WTC11 (cell line): ENCODE results near the gene NCLN. TPM values are rescaled to one million over a fixed set of nuclear protein-coding genes. Genes with fewer than 3 reads are reported as not detected.

Source experiments
- ATAC-seq: fragments of 200-7000 bp; cut with Tn5 transposase; 2 replicates; pipeline ENCODE4 v1.10.0; 2021; ENCODE audit warnings: mild to moderate bottlenecking, moderate library complexity
- CTCF ChIA-PET: fragments of 300-600 bp; sonication (Branson Sonifier 250); formaldehyde crosslinking; loops from one replicate; lab custom pipeline; 2021; ENCODE audit warnings: antibody characterized with exemption; lab: Charles Lee
- POLR2A ChIA-PET: fragments of 350-600 bp; sonication (Branson Sonifier 250); formaldehyde crosslinking; loops from one replicate; lab custom pipeline; 2021; ENCODE audit warnings: antibody characterized with exemption; lab: Charles Lee
- DNase-seq: peaks from one replicate; pipeline ENCODE4 v3.0.0; 2021; ENCODE audit warnings: low spot score
- H3K27ac Mint-ChIP-seq: 2 replicates; pipeline ENCODE4 v1.8.0; 2021; ENCODE audit warnings: mixed read lengths
- H3K27me3 Mint-ChIP-seq: 2 replicates; pipeline ENCODE4 v1.8.0; 2021; ENCODE audit warnings: low read depth, mild to moderate bottlenecking, moderate library complexity, mixed read lengths
- H3K36me3 Mint-ChIP-seq: 2 replicates; pipeline ENCODE4 v1.8.0; 2021; ENCODE audit warnings: mixed read lengths
- H3K4me1 Mint-ChIP-seq: 2 replicates; pipeline ENCODE4 v1.8.0; 2022; ENCODE audit warnings: mixed read lengths
- H3K4me3 Mint-ChIP-seq: 2 replicates; pipeline ENCODE4 v1.8.0; 2021; ENCODE audit warnings: mild to moderate bottlenecking, moderate library complexity, mixed read lengths
- H3K9me3 Mint-ChIP-seq: 2 replicates; pipeline ENCODE4 v1.8.0; 2021; ENCODE audit warnings: mixed read lengths
- AR ChIP-seq: fragments of 250-450 bp; sonication (Bioruptor Pico); IDR thresholded peaks from 2 replicates; pipeline ENCODE4 v1.9.0; 2021; ENCODE audit warnings: mild to moderate bottlenecking
- CDX4 ChIP-seq: fragments of 250-450 bp; sonication (Bioruptor Pico); IDR thresholded peaks from 2 replicates; pipeline ENCODE4 v1.9.0; 2021; ENCODE audit warnings: moderate library complexity, mild to moderate bottlenecking, inconsistent platforms, borderline replicate concordance
- CTCF ChIP-seq: fragments of 200-600 bp; IDR thresholded peaks from 2 replicates; pipeline ENCODE4 v1.8.0; 2022; ENCODE audit warnings: antibody characterized with exemption
- E2F5 ChIP-seq: sonication (generic); formaldehyde crosslinking; IDR thresholded peaks from 2 replicates; pipeline ENCODE4 v1.8.1; 2022; ENCODE audit warnings: mild to moderate bottlenecking, moderate library complexity, missing genetic modification reagents
- FOXJ3 ChIP-seq: sonication (generic); formaldehyde crosslinking; IDR thresholded peaks from 2 replicates; pipeline ENCODE4 v1.9.0; 2021; ENCODE audit warnings: missing genetic modification reagents, mild to moderate bottlenecking, borderline replicate concordance
- FOXK1 ChIP-seq: sonication (generic); formaldehyde crosslinking; IDR thresholded peaks from 2 replicates; pipeline ENCODE4 v1.8.0; 2022; ENCODE audit warnings: mild to moderate bottlenecking, moderate library complexity, missing genetic modification reagents
- FOXP4 ChIP-seq: sonication (generic); formaldehyde crosslinking; IDR thresholded peaks from 2 replicates; pipeline ENCODE4 v1.8.0; 2022; ENCODE audit warnings: mild to moderate bottlenecking, missing genetic modification reagents
- GABPB1 ChIP-seq: sonication (generic); formaldehyde crosslinking; IDR thresholded peaks from 2 replicates; pipeline ENCODE4 v1.8.1; 2023; ENCODE audit warnings: mild to moderate bottlenecking, missing genetic modification reagents
- HMGA2 ChIP-seq: fragments of 250-450 bp; sonication (Bioruptor Pico); IDR thresholded peaks from 2 replicates; pipeline ENCODE4 v1.4.0; 2021; ENCODE audit warnings: mild to moderate bottlenecking, moderate library complexity
- JUN ChIP-seq: sonication (generic); formaldehyde crosslinking; IDR thresholded peaks from 2 replicates; pipeline ENCODE4 v1.8.0; 2023; ENCODE audit warnings: mild to moderate bottlenecking, missing genetic modification reagents
- MLX ChIP-seq: sonication (generic); formaldehyde crosslinking; IDR thresholded peaks from 2 replicates; pipeline ENCODE4 v1.8.1; 2023; ENCODE audit warnings: mild to moderate bottlenecking, missing genetic modification reagents, moderate library complexity
- NFE2L1 ChIP-seq: sonication (generic); formaldehyde crosslinking; IDR thresholded peaks from 2 replicates; pipeline ENCODE4 v1.8.1; 2023; ENCODE audit warnings: missing genetic modification reagents
- NR3C1 ChIP-seq: sonication (generic); formaldehyde crosslinking; conservative IDR thresholded peaks from 2 replicates; pipeline ENCODE4 v1.8.1; 2023; ENCODE audit warnings: low read depth, mild to moderate bottlenecking, missing genetic modification reagents
- OVOL2 ChIP-seq: fragments of 250-450 bp; sonication (Bioruptor Pico); IDR thresholded peaks from 2 replicates; pipeline ENCODE4 v1.9.0; 2021; ENCODE audit warnings: mild to moderate bottlenecking, borderline replicate concordance
- RORB ChIP-seq: fragments of 250-450 bp; sonication (Bioruptor Pico); IDR thresholded peaks from 2 replicates; pipeline ENCODE4 v1.9.0; 2021; ENCODE audit warnings: mild to moderate bottlenecking
- SMAD3 ChIP-seq: sonication (generic); formaldehyde crosslinking; IDR thresholded peaks from 2 replicates; pipeline ENCODE4 v1.8.0; 2022; ENCODE audit warnings: missing genetic modification reagents, mild to moderate bottlenecking, borderline replicate concordance
- SMAD4 ChIP-seq: sonication (generic); formaldehyde crosslinking; IDR thresholded peaks from 2 replicates; pipeline ENCODE4 v1.8.0; 2022; ENCODE audit warnings: mild to moderate bottlenecking, missing genetic modification reagents
- TEAD4 ChIP-seq: sonication (generic); formaldehyde crosslinking; IDR thresholded peaks from 2 replicates; pipeline ENCODE4 v1.8.0; 2022; ENCODE audit warnings: mild to moderate bottlenecking, missing genetic modification reagents
- USF1 ChIP-seq: sonication (generic); formaldehyde crosslinking; IDR thresholded peaks from 2 replicates; pipeline ENCODE4 v1.8.0; 2022; ENCODE audit warnings: mild to moderate bottlenecking, missing genetic modification reagents
- USF2 ChIP-seq: sonication (generic); formaldehyde crosslinking; IDR thresholded peaks from 2 replicates; pipeline ENCODE4 v1.8.1; 2023; ENCODE audit warnings: mild to moderate bottlenecking, missing genetic modification reagents, moderate library complexity
- ZNF232 ChIP-seq: sonication (generic); formaldehyde crosslinking; IDR thresholded peaks from 2 replicates; pipeline ENCODE4 v1.8.0; 2022; ENCODE audit warnings: mild to moderate bottlenecking, missing genetic modification reagents
- ZNF416 ChIP-seq: fragments of 250-450 bp; sonication (Bioruptor Pico); IDR thresholded peaks from 2 replicates; pipeline ENCODE4 v1.9.0; 2021; ENCODE audit warnings: mild to moderate bottlenecking, inconsistent platforms
- ZSCAN18 ChIP-seq: fragments of 250-450 bp; sonication (Bioruptor Pico); IDR thresholded peaks from 2 replicates; pipeline ENCODE4 v2.1.2; 2022; ENCODE audit warnings: mild to moderate bottlenecking, moderate library complexity
- total RNA-seq: library from RNA; stranded (reverse); gene quantifications from 3 replicates; pipeline ENCODE4 v1.2.3, GENCODE V29; 2021

The NCLN gene
- total RNA-seq, 1 experiment from 2014 or later: 113 TPM

- Mint-ChIP-seq H3K27ac (no peak overlapping the region), H3K9me3 (no peaks in the 10 kb centered on the region), H3K4me3 (no peak overlapping the region), H3K4me1 (peaks cover 3% of the 10 kb centered on the region; the same call in 1 of the 2 replicates), H3K36me3 (no peaks in the 10 kb centered on the region), H3K27me3 (peaks cover 3% of the 10 kb centered on the region)
- POLR2A ChIA-PET: no interaction called here
- ATAC-seq (no peak), DNase-seq (no peak)
- no peak for TF ChIP-seq SMAD4 (CRISPR knock-in tag)
- TF ChIP-seq JUN (CRISPR knock-in tag): no peak
- no peak for TF ChIP-seq MLX (CRISPR knock-in tag)
- TF ChIP-seq RORB (CRISPR knock-in tag): no peak
- TF ChIP-seq ZNF416: no peak
- TF ChIP-seq ZSCAN18 (CRISPR knock-in tag): no peak
- no peak for TF ChIP-seq CTCF
- TF ChIP-seq FOXK1: no peak
- no peak for TF ChIP-seq AR
- no peak for TF ChIP-seq E2F5 (CRISPR knock-in tag)
- TF ChIP-seq ZNF232 (CRISPR knock-in tag): no peak
- TF ChIP-seq OVOL2 (CRISPR knock-in tag): no peak
- TF ChIP-seq GABPB1 (CRISPR knock-in tag): no peak
- no peak for TF ChIP-seq NFE2L1 (CRISPR knock-in tag)
- no peak for TF ChIP-seq NR3C1
- TF ChIP-seq HMGA2 (CRISPR knock-in tag): no peak
- TF ChIP-seq SMAD3: no peak
- no peak for TF ChIP-seq FOXJ3 (CRISPR knock-in tag)
- CTCF ChIA-PET: interaction anchor here (1.2 to 2.2 kb wide), 4 partner anchors 23 to 202 kb away, joined by 3 to 9 read pairs (median 8); no protein-coding TSS in a partner anchor
These were observed 33.3 kb upstream of the NCLN start for GRCh38 chr19:3152419-3152780.

- H3K27ac Mint-ChIP-seq: no peak overlapping the region
- no peaks in the 10 kb centered on the region for H3K9me3 Mint-ChIP-seq
- DNase-seq (no peak), ATAC-seq (no peak)
- ChIA-PET CTCF (interaction anchor here (2.2 kb wide), 1 partner anchor 24 kb away, joined by 9 read pairs; no protein-coding TSS in a partner anchor), POLR2A (no interaction called here)
- H3K4me3 Mint-ChIP-seq: no peak overlapping the region
- peaks cover 3% of the 10 kb centered on the region; the same call in 1 of the 2 replicates for H3K4me1 Mint-ChIP-seq
- no peaks in the 10 kb centered on the region for H3K36me3 Mint-ChIP-seq
- H3K27me3 Mint-ChIP-seq: peaks cover 7% of the 10 kb centered on the region
- TF ChIP-seq FOXP4 (no peak), CDX4 (CRISPR knock-in tag) (no peak), USF2 (no peak), TEAD4 (CRISPR knock-in tag) (no peak), NFE2L1 (CRISPR knock-in tag) (no peak), USF1 (CRISPR knock-in tag) (no peak)
These were observed 32.2 kb upstream of the NCLN start for GRCh38 chr19:3153286-3154230.
